ENCODE data around the gene IPO4. TPM values are rescaled to one million over a fixed set of nuclear protein-coding genes. Genes with fewer than 3 reads are reported as not detected.

Gene IPO4
- total RNA-seq (2022; extraction: Qiagen RNA extraction; ENCODE audit: low read depth): 76.9 to 102 TPM (median 78.5 TPM) in 5 replicates

GRCh38 chr14:24188251-24189058, at the start of gene IPO4:
Gene IPO4, minus strand, starts transcription at chr14:24188816. Its CDS starts 29 bp downstream, at chr14:24188787.

GRCh38 chr14:24232645-24233537, 44.3 kb upstream of the IPO4 start, which contains the start of gene GMPR2:
Gene GMPR2, plus strand, starts transcription at chr14:24232929. Its CDS starts 325 bp downstream, at chr14:24233254.

GRCh38 chr14:24232121-24232644, 43.6 kb upstream of the IPO4 start, which contains the start of gene NEDD8:
Gene NEDD8, minus strand, starts transcription at chr14:24232367. Its CDS starts 100 bp downstream, at chr14:24232267.

GRCh38 chr14:24215495-24216344, 27.1 kb upstream of the IPO4 start, which contains the start of gene MDP1:
Gene MDP1, minus strand, starts transcription at chr14:24216066. Its CDS starts 111 bp downstream, at chr14:24215955.

GRCh38 chr14:24212924-24213865, 24.6 kb upstream of the IPO4 start, which contains the start of gene CHMP4A:
Gene CHMP4A, minus strand, starts transcription at chr14:24213488. Its CDS starts 49 bp downstream, at chr14:24213439.

DNA sequence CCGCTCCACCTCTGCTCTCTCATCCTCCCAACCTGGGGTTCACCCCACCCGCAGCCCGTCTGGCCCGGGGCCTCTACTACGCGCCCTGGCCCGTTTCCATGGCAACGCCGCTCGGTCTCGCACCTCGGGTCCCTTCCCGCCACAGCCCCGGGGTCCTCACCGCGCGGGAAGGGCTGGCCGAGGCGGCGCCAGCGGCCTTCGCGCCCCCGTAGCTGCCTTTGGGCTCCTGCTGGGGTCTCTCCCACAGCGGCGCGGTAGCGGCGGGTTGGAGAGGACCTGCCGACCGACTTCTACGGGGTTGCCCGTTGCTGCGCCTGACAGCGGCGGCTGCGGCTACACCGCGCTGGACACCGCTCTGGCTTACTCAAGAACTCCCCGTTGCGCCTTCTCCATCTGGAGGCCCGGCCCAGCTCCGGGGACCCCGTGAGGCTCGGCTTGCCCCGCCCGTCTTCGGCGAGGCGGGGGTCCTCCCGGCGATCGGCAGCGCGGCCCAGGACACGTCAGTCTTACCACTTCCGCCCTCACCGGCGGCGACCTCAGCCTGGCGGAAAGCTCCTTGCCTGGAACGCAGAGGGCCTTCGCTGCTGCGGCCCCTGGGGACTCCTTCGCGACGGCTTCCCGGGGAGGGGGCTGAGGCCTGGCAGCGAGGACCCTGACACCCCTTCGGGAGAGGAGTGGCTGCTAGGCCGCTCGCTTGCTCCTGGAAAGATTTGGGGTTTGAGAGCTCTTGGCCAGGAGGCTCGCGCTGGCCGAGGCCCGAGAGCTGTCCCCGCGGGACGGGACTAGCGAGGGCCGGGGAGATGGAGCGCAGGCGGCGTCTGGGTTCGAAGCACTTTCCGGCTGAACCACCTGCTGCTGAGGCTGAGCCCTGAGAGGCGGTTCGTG, 6.8 kb upstream of the IPO4 start, which contains the start of gene TM9SF1:
Gene TM9SF1, minus strand, starts transcription at position 256 of the 885 bp plus-strand sequence. CDS start 422 bp downstream, outside the sequence.

GRCh38 chr14:24171422-24172260, 17.0 kb downstream of the IPO4 start, which contains the start of gene REC8:
Gene REC8, plus strand, starts transcription at chr14:24172080. Its CDS starts 473 bp downstream, at chr14:24172553.

GRCh38 chr14:24160850-24161804, 27.5 kb downstream of the IPO4 start, which contains the start of gene IRF9:
Gene IRF9, plus strand, starts transcription at chr14:24161265. Its CDS starts 880 bp downstream, at chr14:24162145.

GRCh38 chr14:24146978-24147760, 41.4 kb downstream of the IPO4 start, which contains the start of gene RNF31:
Gene RNF31, plus strand, starts transcription at chr14:24147498. Its CDS starts 201 bp downstream, at chr14:24147699.

GRCh38 chr14:24146453-24146977, 42.1 kb downstream of the IPO4 start, which contains the start of gene PSME2:
Gene PSME2, minus strand, starts transcription at chr14:24146610. Its CDS starts 29 bp downstream, at chr14:24146581.

GRCh38 chr14:24141097-24141880, 47.3 kb downstream of the IPO4 start, which contains the start of gene EMC9:
Gene EMC9, minus strand, starts transcription at chr14:24141591. Its CDS starts 287 bp downstream, at chr14:24141304.

DNA sequence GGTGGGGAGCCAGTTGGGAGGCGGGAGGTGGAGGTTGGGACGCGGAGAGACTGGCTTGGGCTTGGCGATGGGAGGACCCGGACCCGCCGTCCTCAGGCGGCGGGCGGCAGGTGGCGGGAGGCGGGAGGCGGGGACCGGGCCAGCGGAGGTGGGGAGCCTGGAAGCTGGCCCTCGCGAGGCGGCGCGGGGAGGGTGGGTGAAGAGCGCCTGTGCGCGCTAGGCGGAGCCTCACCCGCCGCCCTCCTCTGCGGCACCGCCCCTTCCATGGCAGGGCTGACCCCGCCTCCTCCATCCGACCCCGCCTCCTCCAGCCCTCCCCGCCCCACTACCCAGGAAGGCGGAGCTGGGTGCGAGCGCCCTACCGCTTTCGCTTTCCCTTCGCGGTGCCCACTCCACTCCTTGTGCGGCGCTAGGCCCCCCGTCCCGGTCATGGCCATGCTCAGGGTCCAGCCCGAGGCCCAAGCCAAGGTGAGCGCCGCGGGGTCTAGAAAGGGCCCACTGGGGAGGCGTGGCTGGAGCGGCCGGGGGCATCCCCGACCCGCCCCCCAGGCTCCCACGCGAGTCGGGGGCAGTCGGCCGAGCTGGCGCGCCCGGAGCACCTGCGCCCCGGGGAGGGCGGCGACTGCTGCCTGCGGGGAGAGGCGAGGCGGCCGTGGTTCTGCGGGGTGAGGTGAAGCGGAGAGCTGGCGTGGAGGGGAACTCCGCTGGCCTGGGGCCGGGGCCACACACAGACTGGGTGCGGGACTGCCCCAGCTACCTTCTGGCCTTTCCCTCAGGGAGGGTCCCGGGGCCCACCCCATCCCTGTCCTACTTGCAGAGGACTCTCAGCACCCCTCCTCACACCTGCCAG, 52.6 kb downstream of the IPO4 start, which contains the start of gene PSME1:
Gene PSME1, plus strand, starts transcription at position 361 of the 850 bp plus-strand sequence. Its CDS starts 69 bp downstream, at position 430.

GRCh38 chr14:24130380-24130716, 58.3 kb downstream of the IPO4 start, which contains the start of gene FITM1:
Gene FITM1, plus strand, starts transcription at chr14:24130659. Its CDS starts 905 bp downstream, at chr14:24131564.

Measured in A549 treated with CpdA at 1 μM for 4 hours (cell line).